Activated T-helper 1 cell treated with anti-CD3 and anti-CD28 coated beads, Interleukin-2, amount 50 U/mL, for 16 hours (primary cell): ENCODE measurements around the gene NR6A1.

Experiments used
- DNase-seq, 2 donors: peaks; one replicate each; pipeline ENCODE4 v3.0.0-alpha.2; 2020; ENCODE audit warnings: low read depth in 1 of 2, low spot score in 1 of 2

The NR6A1 gene

DNA sequence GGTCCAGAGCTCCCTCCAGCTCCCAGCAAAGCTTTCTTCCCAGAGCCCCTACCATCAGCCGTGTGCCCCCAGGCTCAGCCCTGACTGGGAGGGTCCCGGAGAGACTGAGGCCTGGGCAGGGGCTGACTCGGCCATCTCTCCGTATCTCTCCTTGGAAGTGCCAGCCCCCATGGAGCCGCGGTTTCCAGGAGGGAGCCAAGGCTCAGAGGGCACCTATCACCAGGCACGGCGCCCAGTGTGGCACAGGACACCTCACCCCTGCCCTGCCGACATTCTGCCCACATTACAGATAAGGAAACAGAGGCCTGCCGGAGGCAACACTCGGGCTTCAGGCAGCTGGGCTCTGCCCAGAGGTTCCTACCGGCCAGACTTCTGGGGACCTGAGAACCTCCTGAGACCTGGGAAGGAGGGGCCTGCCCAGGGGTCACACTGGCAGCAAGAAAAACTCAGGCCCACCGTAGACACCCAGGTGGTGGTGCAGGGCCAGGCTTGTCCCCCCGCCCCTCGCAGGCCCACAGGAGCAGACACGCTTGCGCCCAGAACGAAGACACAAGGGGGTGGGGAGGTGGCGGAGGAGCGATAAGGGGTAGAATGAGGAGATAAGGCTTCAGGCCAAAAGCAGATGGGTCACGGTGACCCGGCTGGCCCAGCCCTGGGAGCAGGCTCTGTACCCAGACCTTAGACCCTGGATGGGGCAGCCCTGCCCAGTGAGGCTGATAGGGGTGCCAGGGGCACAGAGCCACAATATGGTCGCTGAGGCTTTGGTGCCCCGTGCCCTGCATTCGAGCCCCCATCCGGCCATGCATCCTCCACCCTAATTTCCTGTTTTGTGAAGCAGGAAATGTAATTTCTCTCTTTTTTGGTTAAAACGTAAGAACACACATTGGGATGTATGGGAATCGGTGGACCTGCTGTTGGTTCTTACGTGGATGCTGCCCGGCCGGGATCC, 275.7 kb downstream of the NR6A1 start:
- DNase-seq, result no peak

- no peak for DNase-seq
Measured at GRCh38 chr9:124493794-124494479, 277.2 kb downstream of the NR6A1 start.

- DNase-seq, result no peak
Measured at GRCh38 chr9:124493218-124493617, 277.9 kb downstream of the NR6A1 start.

- DNase-seq, result no peak
Measured at GRCh38 chr9:124492818-124493217, 278.3 kb downstream of the NR6A1 start.

DNA sequence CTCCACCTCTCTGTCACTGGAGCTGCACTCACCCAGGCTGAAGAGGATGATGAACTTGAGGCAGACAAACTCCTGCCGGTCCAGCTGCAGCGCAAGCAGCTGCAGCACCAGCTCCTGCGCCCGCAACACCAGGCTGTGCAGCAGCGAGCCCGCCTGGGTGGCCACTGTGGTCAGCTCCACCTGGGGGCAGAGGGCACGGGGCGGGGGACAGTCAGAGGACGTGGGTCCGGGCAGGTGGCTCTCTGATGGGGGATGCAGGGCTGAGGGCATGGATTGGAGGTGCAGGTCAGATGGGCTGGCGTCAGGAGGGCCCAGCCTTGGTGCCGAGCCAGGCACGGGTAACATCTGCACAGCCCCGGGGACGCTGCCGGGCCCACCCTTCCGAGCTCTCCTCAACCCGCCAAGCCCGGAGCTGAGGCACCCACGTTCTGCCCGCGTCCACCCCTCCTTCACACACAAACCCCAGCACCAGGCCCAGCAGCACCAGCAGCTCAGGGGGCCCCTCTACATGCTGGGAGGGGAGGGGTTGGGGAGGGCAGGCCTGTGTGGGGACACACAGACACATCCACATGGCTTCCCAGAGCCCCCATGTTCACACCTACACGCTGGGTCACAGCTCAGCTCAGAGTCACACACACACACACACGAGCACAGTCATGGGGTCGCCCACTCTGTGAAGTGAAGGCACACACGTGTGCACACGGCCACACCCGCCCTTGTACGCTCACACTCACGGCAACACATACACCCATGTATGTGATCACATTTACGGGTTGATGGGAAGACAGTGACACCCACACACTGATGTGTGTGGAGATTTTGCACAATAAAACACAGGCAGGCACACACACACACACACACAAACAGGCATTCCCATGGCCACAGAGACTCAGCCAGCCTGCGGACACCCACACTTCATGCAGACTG, 279.8 kb downstream of the NR6A1 start:
- no peak for DNase-seq

DNA sequence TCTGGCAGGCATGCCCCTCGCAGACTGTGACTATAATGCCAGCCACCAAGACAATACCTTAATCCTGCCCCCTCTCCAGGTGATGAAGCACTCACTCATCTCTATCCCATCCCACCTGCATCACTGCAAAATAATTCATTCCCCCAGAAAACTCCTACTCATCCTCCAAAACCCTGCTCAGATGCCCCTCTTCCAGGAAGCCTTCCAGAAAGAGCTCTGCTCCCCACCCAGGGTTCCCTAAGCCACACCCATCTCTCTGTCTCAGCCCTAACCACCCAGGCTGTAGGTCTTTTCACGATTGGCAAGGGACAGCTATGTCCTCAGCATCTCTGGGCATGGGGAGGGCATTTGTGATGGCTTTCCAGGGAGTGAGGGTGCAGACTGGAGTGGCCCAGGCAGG, 281.1 kb downstream of the NR6A1 start:
- no peak for DNase-seq

- DNase-seq, result no peak
Measured at GRCh38 chr9:124489222-124489621, 281.9 kb downstream of the NR6A1 start.

DNA sequence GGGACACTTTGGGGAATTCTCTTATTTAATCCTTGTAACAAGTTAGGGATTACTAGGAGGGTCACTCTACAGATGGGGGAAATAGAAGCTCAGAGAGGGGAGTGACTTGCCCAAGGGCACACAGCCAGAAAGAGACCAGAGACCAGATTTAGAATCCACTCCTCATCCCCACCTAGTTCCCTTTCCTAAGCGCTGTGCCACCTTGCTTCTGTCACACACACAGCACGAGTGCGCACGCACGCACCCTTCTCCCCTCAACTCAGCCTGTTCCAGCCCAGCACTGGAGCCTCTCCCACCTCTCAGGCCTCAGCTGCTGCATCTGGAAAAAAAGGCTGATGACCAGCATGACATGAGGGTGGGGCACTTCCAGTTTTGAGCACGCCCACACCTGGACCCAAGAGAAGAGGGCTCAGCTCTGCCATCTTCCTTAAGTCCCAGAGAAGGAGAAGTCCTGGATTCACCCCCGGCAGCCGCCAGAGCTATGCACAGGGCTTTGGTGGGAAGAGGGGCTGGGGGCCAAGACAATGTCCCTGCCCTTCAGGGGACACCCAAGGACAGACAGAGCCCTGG, 282.4 kb downstream of the NR6A1 start:
- no peak for DNase-seq

DNA sequence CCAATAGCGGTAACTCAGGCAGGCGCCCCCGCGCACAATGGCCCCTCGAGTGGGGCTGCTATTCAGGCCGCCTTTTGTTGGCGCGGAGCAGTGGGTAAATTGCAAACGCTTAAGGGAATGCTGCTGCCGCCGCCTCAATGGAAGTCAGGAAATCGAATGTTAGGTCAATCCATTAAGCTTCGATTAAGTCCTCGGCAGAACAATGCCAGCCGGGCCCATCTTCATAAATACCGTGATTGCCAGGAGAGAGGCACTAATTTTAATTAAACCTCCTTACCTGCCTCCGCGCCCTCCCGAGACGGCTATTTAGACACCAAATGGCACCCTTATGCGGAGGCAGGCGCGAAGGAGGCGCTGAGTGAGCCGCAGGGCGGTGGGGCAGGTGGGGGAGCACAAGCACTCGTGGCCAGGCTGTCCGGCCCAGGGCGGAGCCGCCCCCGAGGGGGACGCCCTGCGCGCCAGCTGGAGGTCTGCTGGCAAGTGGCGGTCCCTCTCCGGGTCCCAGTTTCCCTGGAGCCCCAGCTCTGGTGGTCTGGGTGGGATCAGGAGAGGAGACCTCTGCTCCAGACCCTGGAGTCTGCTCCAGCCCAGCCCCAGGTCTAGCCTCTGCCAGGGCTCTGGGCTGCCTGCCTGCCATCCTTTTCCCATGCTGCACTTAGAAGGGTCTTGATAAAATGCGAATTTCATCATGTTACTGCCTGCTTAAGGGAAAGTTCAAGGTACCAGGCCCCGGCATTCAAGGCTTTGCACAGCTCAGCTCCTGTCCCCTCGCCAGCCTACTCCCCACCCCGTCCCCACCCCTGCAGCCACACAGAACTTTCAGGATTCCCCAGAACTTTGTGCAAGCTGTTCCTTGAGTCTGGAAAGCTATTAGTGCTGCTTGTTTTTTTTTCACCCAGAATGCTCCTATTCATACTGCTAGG, 283.6 kb downstream of the NR6A1 start:
- no peak for DNase-seq

DNA sequence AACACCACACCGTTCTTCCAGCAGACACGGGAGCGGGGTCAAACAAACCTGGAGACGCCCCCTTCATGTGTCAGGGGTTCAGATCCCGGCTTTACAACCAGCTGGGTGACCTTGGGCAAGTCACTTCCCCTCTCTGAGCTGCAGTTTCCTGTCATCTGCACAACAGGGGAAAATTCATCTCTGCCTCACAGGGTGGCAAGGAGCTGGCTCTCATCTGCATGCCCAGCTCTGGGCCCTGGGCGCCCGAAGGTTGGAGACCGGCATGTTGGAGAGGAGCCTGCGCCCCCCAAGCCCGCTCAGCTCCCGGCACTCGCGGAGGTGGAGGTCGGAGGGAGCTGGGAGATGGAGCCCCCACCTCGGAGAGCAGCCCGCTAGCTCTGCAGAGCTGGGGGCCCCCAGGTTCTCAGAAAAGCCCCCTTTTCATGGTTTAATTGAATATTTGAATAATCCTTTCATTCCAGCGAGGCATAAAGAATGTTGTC, 284.3 kb downstream of the NR6A1 start:
- no peak for DNase-seq

GRCh38 chr9:124485936-124486335, 285.2 kb downstream of the NR6A1 start:
- DNase-seq, result no peak

GRCh38 chr9:124485201-124485600, 285.9 kb downstream of the NR6A1 start:
- DNase-seq, result no peak

DNA sequence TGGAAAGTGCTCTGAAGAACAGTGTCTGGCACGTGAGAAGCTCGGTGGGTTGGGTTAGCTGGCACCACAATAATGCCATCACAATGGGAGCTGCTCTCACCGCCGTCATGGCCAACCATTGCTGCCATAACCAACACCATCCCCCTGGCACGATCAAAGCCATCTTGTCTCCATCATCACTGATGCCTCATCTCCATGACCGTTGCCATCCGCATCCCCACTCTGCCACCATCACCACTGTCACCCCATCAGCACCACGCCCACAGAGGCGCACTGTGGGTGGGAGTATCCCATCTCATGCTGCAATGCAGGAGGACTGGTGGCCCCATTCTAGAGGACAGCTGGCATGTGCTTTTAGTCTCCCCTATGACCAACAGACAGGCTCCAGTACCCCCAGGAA, 287.6 kb downstream of the NR6A1 start:
- no peak for DNase-seq

DNA sequence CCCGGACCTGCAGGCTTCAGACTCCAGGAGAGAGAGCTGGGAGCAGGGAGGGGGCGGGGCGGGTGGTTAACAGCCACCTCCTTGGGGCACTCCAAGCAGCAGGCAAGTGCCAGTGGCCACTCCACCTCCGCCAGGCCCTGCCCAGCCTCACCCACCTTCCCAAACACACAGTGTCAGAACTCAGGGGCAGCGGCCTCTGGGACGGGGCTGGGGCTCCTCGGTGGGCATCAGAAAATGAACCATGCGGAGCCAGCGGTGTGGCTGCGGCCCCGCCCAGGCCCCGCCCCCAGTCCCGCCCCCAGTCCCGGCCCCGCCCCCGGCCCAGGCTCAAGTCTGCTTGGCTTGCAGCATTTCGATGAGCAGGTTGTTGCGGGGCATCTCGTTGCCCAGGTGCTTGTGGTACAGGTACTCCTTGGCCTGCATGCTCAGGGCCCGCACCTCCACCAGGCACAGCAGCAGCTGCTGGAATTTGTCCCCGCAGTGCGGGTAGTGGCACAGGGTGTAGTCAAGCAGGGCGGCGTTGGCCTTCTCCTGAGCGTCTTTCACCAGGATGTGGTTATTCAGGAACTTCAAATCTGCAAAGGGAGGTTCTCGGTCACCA, 288.6 kb downstream of the NR6A1 start:
- DNase-seq, result no peak

DNA sequence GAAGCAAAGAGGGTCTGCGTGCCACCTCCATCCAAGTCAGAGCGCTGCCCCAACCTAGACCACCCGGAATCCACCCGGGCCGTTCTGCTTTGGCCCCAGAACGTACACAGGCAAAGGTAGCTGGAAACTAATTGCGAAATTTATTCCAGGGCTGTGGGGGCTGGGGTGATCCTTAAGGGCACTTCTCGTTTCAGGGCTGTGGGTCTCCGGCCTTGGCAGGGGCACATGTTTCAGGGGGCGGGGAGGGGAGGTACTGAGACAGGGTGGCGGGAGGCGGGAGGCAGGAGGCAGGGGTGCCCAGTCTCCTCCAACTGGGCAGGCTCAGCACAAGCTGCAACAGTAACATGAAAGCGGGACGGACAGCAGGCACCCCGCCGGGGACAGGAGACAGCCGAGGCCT, 290.0 kb downstream of the NR6A1 start:
- DNase-seq, result no peak

DNA sequence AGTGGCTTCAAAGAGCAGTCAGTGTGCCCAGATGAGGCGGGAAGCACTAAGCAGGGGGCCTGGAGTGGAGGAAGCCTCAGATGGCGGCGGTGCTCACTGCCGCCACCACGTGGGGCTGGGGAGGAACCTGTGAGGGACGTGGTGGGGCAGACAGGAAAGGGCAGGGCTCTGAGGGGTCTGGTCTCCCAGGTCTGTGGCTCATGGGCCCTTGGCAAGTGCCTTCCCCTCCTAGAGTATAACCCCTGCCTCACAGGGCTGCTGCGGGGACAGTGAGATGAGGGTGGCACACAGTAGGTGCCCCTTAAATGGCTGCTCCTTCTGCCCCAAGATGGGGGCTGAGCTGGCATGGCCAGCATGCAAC, 290.5 kb downstream of the NR6A1 start:
- no peak for DNase-seq

DNA sequence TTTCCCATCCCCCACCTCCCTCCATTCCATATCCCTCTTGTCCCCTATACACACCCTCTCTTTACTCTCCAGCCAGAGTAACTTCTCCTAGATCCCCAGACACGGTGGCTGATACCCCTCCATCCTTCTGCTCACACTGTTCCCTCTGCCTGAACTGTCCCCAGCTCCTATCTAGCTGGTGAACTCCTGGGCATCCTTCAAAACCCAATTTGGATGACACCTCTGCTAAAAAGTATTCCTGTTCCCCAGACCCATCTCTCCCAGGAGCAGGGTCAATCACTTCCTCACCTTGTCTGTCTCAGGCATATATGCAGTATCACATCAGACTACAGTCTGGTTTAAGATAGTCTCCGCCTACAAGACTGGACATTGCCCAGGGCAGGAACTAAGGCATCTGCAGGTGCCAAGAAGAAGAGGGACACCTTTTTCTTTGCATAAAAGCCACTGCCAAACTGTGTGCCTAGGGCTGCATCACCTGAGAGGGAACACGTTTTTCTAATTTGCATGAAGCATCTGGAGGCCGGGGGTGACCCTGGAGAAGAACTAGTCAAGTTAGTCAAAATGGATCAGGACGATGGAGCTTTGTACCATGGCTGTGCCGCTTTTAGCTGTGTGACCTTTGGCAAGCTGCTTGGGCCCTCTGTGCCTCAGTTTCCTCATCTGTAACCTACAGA, 291.0 kb downstream of the NR6A1 start:
- no peak for DNase-seq

- no peak for DNase-seq
Measured at GRCh38 chr9:124479371-124479770, 291.7 kb downstream of the NR6A1 start.

DNA sequence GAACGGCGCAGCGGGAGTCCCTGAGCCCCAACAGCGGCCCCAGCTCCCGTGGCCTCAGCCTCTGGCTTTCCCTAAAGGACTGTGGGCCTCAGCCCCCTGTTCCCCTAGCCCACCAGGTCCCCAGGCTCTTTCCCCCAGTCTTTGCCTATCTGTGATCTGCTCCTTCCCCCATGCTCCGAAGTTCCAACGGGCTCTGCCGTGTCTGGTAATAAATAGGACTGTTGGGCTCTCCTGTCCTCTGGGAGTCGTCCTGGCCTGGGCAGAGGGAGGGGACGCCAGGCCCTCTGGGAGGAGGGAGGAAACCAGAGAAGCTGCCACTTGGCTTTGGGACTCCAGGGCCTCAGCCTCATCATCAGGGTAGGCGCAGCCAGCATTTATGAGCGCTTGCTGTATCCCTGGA, 292.8 kb downstream of the NR6A1 start:
- no peak for DNase-seq
